ENCODE measurements around the gene PNMA6E. TPM values are rescaled to one million over a fixed set of nuclear protein-coding genes. Genes with fewer than 3 reads are reported as not detected.
"Not testable (repeated sequence)": the region's sequence is repeated elsewhere in the genome, so short reads cannot be mapped to it uniquely, and the experiment has no call there.

PNMA6E gene
- total and polyA plus RNA-seq, 2 donors (not counting 1 experiment from before 2014, with no cell fraction given): not detected

GRCh38 chrX:153405426-153405825 is 4.3 kb upstream of the PNMA6E start:
- Histone ChIP-seq H3K4me3 (ENCODE audit: control extremely low read depth in 1 of 5, extremely low read depth in 1 of 5, insufficient read depth in 1 of 5, low read depth in 2 of 5, low read length in 4 of 5) (no peak overlapping the region), H3K27ac (ENCODE audit: low read length in 2 of 2) (no peak overlapping the region), H2AFZ (ENCODE audit: insufficient read depth, low read depth, low read length, poor library complexity, severe bottlenecking) (no peak overlapping the region), H3K79me2 (ENCODE audit: control insufficient read depth, insufficient read depth, low read length) (no peaks in the 10 kb centered on the region), H4K20me1 (ENCODE audit: control insufficient read depth, insufficient read depth, low read length, poor library complexity, severe bottlenecking) (no peaks in the 10 kb centered on the region), H3K27me3 (replicated peaks in 1 of 4; ENCODE audit: control extremely low read depth in 1 of 4, control insufficient read depth in 3 of 4, insufficient read depth in 4 of 4, low read length in 3 of 4) (no peaks in the 10 kb centered on the region), H3K9ac (ENCODE audit: low read length) (no peak overlapping the region), H3K4me1 (ENCODE audit: control insufficient read depth in 2 of 2, insufficient read depth in 2 of 2, low read length in 2 of 2) (no peaks in the 10 kb centered on the region), H3K36me3 (replicated peaks in 1 of 2; ENCODE audit: control extremely low read depth in 1 of 2, control insufficient read depth in 1 of 2, extremely low read depth in 1 of 2, insufficient read depth in 2 of 2, low read length in 1 of 2) (no peaks in the 10 kb centered on the region), H3K4me2 (replicated peaks; ENCODE audit: low read depth, low read length, poor library complexity, severe bottlenecking) (no peak overlapping the region), H3K9me3 (ENCODE audit: control extremely low read depth in 1 of 3, control insufficient read depth in 2 of 3, insufficient read depth in 1 of 3, low read length in 2 of 3) (peaks cover 0 to 3% (median 0%) of the 10 kb centered on the region in 3 donors)
- H3K27ac Mint-ChIP-seq: no peak overlapping the region
- H3K4me3 Mint-ChIP-seq: no peak overlapping the region
- DNase-seq (no peak), ATAC-seq (ENCODE audit: low read depth) (no peak)
- ChIA-PET POLR2A (no interaction called here), CTCF (no interaction called here)
- no peaks in the 10 kb centered on the region for H3K9me3 Mint-ChIP-seq (ENCODE audit: insufficient read depth)
- no peaks in the 10 kb centered on the region for H3K27me3 Mint-ChIP-seq
- TF ChIP-seq EZH2 (IDR thresholded peaks at IDR 0.05; ENCODE audit: borderline replicate concordance, insufficient read depth, low read depth, low read length, poor library complexity, severe bottlenecking): no peak
- no peak for TF ChIP-seq CTCF (IDR thresholded peaks at IDR 0.05)
- WGBS (ENCODE audit: insufficient coverage): 0% methylated on average over 1 of the region's 5 CpGs
- intact Hi-C loops (cut with micrococcal nuclease): no loop called here
- H3K4me1 Mint-ChIP-seq: no peaks in the 10 kb centered on the region

GRCh38 chrX:153404333-153404732 is 3.2 kb upstream of the PNMA6E start:
- POLR2A ChIA-PET; ATAC-seq (ENCODE audit: low read depth); H3K9me3 Mint-ChIP-seq (ENCODE audit: insufficient read depth); DNase-seq; H3K27me3 Mint-ChIP-seq; H3K36me3 ChIP-seq (replicated peaks in 1 of 2; ENCODE audit: control extremely low read depth in 1 of 2, control insufficient read depth in 1 of 2, extremely low read depth in 1 of 2, insufficient read depth in 2 of 2, low read length in 1 of 2); H3K27me3 ChIP-seq (replicated peaks in 1 of 4; ENCODE audit: control extremely low read depth in 1 of 4, control insufficient read depth in 3 of 4, insufficient read depth in 4 of 4, low read length in 3 of 4); H3K4me1 ChIP-seq (ENCODE audit: control insufficient read depth in 2 of 2, insufficient read depth in 2 of 2, low read length in 2 of 2); H3K4me3 Mint-ChIP-seq; intact Hi-C loops (cut with micrococcal nuclease); CTCF ChIA-PET; H3K27ac ChIP-seq (ENCODE audit: low read length in 2 of 2); H3K4me2 ChIP-seq (replicated peaks; ENCODE audit: low read depth, low read length, poor library complexity, severe bottlenecking); H3K9me3 ChIP-seq (ENCODE audit: control extremely low read depth in 1 of 3, control insufficient read depth in 2 of 3, insufficient read depth in 1 of 3, low read length in 2 of 3); H3K4me3 ChIP-seq (ENCODE audit: control extremely low read depth in 1 of 5, extremely low read depth in 1 of 5, insufficient read depth in 1 of 5, low read depth in 2 of 5, low read length in 4 of 5); H3K4me1 Mint-ChIP-seq; H3K27ac Mint-ChIP-seq; H2AFZ ChIP-seq (ENCODE audit: insufficient read depth, low read depth, low read length, poor library complexity, severe bottlenecking); H3K79me2 ChIP-seq (ENCODE audit: control insufficient read depth, insufficient read depth, low read length); H4K20me1 ChIP-seq (ENCODE audit: control insufficient read depth, insufficient read depth, low read length, poor library complexity, severe bottlenecking); H3K9ac ChIP-seq (ENCODE audit: low read length): not testable (repeated sequence)
- 90% methylated on average over 3 of the region's 5 CpGs for WGBS (ENCODE audit: insufficient coverage)

Data from B cell (primary cell).